SH-SY5Y (cell line): Measurements from ENCODE around the gene CSPG4.

Experiments used
- GATA2 ChIP-seq: IDR thresholded peaks from 2 replicates; pipeline ENCODE4 v1.6.1; 2011; ENCODE audit warnings: mild to moderate bottlenecking, low read depth, low read length
- GATA3 ChIP-seq: IDR thresholded peaks from 2 replicates; pipeline ENCODE4 v1.6.1; 2011; ENCODE audit warnings: low read depth, mild to moderate bottlenecking, low read length, moderate library complexity

CSPG4 gene

GRCh38 chr15:75640483-75641178, 72.0 kb downstream of the CSPG4 start:
- TF ChIP-seq GATA3 (no peak), GATA2 (no peak)

- no peak for TF ChIP-seq GATA2
- TF ChIP-seq GATA3 = no peak
Observed at GRCh38 chr15:75639709-75640482, 72.8 kb downstream of the CSPG4 start, which contains the start of gene IMP3. Gene IMP3 (minus strand): TSS chr15:75640224. CDS start chr15:75640168, 56 bp downstream.

GRCh38 chr15:75639191-75639708, 73.4 kb downstream of the CSPG4 start:
- TF ChIP-seq GATA2 = no peak
- TF ChIP-seq GATA3 = no peak

GRCh38 chr15:75637245-75638009, 75.2 kb downstream of the CSPG4 start:
- TF ChIP-seq GATA3 (no peak), GATA2 (no peak)

DNA sequence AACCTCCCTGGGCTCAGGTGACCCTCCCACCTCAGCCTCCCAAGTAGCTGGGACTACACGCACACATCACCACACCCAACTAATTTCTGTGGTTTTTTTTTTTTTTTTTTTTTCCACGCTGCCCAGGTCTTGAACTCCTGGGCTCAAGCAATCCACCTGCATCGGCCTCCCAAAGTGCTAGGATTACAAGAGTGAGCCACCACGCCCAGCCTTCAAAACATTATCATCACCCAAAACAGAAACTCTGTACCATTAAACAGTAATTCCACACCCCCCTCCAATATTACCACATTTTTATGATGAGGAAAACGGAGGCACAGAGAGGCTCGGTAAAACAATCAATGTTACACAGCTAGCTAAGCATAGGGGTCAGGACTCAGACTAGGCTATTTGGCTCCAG, 76.6 kb downstream of the CSPG4 start:
- no peak for TF ChIP-seq GATA2
- no peak for TF ChIP-seq GATA3

DNA sequence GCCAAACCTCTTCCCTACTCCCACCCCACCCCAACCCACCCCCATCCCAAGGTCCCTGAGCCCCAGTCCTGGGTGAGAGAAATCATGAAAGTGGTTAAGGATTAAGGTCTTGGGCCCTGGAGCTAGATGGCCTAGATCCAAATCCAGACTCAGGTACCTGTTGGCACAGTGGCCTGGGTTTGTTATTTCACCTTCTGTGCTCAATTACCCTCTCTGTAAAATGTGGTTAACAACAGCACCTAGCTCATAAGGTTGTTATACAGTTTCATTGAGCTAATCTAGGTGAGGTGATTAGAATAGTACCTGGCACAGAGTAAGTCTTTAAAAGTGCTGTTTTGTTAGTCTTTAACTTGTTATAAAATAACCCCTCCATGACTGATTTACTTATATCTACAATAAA, 80.7 kb downstream of the CSPG4 start:
- TF ChIP-seq GATA3 (no peak), GATA2 (no peak)

DNA sequence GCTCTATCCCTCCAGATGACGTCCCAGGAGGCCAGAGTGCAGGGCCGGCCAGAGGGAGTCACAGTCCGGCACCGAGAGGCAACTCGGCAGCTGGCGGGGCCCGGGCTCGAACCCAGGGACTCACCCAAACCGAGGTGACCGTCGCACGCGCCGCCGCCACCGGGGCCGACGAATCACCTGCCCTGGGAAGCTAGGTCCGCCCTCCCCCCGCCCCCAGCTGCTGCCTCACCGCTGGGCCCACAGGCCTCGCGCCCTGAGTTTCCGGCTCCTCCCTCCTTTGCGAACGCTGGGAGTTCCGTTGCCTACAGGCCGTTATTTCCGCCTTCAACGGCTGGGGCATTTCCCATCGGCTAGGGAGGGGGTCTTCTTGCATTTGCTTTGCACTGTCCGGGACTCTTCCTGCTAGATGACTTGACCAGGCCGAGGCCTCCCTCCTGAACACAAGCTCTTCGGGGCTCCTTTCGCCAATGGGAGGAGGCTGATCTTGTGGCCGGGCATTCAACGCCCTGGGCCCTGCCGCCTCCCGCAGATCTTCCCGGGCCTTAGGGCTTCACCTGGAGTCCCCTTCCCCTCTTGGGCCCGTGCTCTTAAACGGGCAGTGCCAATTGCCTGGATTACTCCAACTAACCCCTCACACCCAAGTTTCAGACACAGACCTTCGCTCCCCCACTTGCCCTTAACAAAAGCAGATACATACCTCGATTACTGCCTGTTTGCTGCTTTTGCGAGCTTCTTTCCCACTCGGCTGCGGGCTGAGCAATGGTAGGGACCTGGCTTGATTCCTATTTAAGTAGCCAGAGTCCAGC, 86.9 kb downstream of the CSPG4 start, which contains the start of gene SNUPN:
Gene SNUPN (minus strand): TSS at position 184 of the 806 bp plus-strand sequence. CDS start 4,674 bp downstream, outside the sequence.
- TF ChIP-seq GATA3 (no peak), GATA2 (no peak)
